GM18499 (cell line): Measurements from ENCODE around the gene CGREF1.

Source experiments
- ATAC-seq: cut with Tn5 transposase; IDR thresholded peaks from one replicate; pipeline ENCODE4 v1.9.1; 2021; ENCODE audit warnings: moderate number of reproducible peaks; ENCODE audit not compliant: insufficient read depth, unreplicated experiment

Gene CGREF1

DNA sequence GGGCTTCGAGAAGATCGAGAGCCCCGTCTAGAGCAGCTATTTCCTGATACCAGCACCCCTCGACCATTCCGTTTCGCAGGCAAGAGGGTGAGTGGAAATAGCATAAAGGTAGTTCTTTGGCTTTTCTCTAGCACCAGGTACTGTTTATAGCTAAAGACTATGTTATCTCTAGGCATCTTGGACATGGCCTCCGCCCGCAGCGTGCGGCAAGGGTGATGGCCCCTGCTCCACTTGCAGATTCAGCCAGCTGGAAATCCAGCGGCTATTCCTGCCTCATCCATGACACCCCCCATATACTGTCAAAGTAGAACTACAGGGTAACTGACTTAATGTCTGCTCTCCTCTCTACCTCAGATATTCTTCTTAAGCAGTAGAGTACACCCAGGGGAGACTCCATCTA lies 64.2 kb downstream of the CGREF1 start:
- ATAC-seq, result no peak

DNA sequence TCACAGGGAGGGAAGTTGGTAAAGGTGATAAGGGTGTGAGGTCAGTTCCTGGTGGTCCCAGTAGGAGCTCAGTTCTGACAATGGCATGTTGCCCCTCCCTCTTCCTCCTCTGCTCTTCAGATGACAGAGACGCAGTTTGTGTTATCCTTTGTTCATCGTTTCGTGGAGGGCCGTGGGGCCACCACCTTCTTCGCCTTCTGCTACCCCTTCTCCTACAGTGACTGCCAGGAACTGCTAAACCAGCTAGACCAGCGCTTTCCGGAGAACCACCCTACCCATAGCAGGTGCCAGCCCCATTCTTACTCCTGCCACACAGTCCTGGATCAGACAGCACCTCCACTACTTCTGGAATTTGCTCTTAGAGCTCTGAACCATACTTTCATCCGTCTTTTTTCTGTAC lies 65.2 kb downstream of the CGREF1 start:
- no peak for ATAC-seq

DNA sequence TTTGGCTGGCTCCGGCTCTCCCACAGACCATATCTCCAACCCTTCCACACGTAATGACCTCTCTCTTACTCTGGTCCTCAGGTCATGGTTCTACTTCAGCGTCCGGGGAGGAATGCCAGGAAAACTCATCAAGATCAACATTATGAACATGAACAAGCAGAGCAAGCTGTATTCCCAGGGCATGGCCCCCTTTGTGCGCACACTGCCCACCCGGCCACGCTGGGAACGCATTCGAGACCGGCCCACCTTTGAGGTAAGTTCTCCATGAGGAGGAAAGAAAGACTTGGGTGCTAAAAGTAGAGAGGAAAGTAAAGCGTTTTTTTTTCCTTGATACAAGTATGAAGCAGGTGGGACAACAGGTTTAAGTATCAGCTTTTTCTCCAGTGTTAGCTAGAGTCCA lies 65.6 kb downstream of the CGREF1 start:
- ATAC-seq, result no peak

DNA sequence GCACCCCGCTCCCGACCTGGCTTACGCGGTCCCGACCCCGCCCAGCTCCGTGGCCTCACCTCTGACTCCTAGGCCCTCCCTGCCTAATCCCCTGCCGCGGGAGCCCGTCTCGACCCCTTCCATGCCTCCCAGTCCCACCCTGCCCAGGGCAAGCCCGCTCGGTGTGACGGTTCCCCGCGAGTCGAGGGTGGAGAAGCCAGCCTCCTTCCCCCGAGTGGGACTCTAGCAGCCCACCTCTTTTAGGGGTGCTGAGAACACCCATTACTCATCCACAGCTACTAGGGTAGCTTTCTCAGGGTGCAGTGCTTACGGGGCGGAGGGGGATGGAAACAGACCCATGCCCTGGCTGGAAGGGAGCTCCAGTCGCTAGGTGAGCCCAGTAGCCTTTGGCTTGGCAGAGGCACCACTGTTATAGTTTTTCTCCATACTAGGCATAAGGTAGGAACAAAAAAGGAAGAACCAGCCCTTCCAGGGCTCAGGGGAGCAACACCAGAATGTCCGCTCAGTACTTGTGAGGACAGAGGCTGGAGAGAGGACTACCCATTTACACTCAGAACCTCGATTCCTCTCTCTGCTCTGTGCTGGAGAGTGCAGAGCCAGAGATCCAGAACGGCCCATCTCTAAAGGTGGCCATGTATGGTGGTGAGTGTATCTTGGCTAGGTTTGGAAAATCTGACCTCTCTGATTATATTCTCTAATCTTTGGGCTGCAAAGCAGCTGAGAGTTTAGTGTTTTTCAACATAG lies 66.9 kb downstream of the CGREF1 start:
- no peak for ATAC-seq

DNA sequence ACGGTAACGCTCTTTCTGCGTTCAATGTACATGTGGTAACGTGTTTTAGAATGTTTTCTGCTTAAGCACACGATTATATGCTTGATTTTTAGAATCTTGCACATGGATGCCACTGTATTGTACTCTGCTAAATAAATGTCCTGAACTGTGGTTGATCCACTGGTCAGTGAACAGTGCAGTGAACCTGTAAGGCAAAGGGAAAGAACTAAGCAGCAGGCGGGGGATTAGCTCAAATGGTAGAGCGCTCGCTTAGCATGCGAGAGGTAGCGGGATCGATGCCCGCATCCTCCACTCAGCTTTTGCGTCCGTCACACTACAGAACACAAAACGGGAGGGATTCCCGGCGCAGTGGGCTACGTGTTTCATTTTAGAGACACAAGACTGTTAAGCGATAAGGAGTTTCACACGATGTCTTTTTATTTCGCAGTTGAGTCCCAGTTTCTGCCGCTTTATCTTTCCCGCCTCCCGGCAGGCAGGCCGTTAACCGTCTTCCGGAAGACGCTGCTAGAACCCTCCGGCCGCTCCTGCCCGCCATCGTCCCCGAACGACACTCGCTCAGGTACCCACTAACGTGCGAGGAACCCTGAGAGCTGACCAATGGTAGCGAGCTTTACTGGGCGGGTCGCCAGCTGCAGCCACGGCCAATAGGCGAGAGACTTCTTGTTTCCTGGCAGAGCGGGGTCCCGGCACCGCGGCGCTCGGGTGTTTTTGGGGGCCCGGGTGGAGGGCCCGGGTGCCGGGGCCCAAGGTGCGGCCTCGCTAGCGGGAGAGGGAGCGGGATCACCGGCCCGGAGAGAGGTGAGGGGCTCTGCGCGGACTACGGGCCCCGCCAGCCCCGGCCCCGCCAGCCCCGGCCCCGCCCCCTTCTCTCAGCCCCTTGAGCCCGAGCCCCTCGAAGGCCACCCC lies 67.7 kb downstream of the CGREF1 start, which contains the start of gene AGBL5:
Gene AGBL5, plus strand, starts transcription at position 673 of the 906 bp plus-strand sequence. CDS start 1,291 bp downstream, outside the sequence.
- ATAC-seq, result peak; percentile 40
